Astrocyte (in vitro differentiated cells and primary cell): ENCODE data around the gene BCL2.

Source experiments
- EZH2 ChIP-seq: IDR thresholded peaks from 2 replicates; pipeline ENCODE4 v1.6.1; 2012; ENCODE audit warnings: mild to moderate bottlenecking, low read length, inconsistent platforms; ENCODE audit not compliant: insufficient read depth
- TF ChIP-seq, protein P1 (sequence below): IDR thresholded peaks from 2 replicates; pipeline ENCODE4 v1.5.1; 2011; ENCODE audit warnings: low read depth, mild to moderate bottlenecking, inconsistent platforms, low read length, moderate library complexity; ENCODE audit not compliant: insufficient read depth

DNA sequence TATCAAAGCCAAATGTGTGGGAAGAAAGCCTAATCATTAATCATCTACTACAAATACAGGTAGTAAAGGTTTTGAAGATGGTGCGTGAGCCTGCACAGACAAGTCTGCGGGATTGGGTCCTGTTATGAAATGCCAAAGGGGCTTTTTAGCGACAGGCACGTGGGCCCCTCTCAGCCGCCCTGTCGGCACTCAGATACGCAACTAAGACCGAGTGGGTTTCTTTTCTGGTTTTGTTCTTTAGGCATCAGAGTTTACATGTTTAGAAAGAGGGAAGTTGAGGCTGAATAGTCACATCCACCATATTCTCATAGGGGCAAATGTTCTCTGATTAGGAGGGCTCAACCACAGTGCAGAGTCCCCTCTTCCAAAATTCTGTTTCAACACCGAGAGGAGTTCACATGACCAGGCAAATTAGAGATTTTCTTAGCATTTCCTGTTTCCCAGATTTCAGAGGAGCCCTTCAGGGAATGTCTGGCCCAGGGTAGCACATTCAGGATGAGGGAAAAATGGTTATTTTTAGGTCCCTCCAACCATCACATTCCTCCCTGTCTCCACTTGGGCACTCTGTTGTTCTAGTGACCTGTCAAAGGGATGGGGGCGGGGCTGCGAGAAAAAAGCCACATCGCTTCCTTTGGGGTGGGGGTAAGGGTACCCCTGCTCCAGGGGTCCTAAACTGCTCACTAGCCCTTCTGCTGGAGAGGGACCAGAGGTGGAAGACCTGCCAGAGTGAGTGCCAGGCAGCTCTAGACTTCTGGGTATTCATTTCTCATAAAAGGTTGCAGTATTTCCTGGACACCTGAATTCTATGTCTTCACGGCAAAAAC is 159.2 kb downstream of the BCL2 start:
- TF ChIP-seq, protein P1, sequence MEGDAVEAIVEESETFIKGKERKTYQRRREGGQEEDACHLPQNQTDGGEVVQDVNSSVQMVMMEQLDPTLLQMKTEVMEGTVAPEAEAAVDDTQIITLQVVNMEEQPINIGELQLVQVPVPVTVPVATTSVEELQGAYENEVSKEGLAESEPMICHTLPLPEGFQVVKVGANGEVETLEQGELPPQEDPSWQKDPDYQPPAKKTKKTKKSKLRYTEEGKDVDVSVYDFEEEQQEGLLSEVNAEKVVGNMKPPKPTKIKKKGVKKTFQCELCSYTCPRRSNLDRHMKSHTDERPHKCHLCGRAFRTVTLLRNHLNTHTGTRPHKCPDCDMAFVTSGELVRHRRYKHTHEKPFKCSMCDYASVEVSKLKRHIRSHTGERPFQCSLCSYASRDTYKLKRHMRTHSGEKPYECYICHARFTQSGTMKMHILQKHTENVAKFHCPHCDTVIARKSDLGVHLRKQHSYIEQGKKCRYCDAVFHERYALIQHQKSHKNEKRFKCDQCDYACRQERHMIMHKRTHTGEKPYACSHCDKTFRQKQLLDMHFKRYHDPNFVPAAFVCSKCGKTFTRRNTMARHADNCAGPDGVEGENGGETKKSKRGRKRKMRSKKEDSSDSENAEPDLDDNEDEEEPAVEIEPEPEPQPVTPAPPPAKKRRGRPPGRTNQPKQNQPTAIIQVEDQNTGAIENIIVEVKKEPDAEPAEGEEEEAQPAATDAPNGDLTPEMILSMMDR, result no peak
- no peak for TF ChIP-seq EZH2
